ENCODE results near the gene CCR8.
"Not testable (repeated sequence)": the region's sequence is repeated elsewhere in the genome, so short reads cannot be mapped to it uniquely, and the experiment has no call there.

The CCR8 gene

GRCh38 chr3:39317571-39318169 is 11.8 kb upstream of the CCR8 start:
- DNase-seq, result no peak

GRCh38 chr3:39318301-39318700 is 11.2 kb upstream of the CCR8 start:
- no peak for DNase-seq

GRCh38 chr3:39319249-39319648 is 10.3 kb upstream of the CCR8 start:
- no peak for DNase-seq

GRCh38 chr3:39321574-39321983 is 7.9 kb upstream of the CCR8 start:
- peak; percentile 9 for DNase-seq

GRCh38 chr3:39322209-39322715 is 7.2 kb upstream of the CCR8 start:
- DNase-seq, result not testable (repeated sequence)

GRCh38 chr3:39322936-39323335 is 6.6 kb upstream of the CCR8 start:
- no peak for DNase-seq

- no peak for DNase-seq
Observed at GRCh38 chr3:39323494-39323893, 6.0 kb upstream of the CCR8 start.

GRCh38 chr3:39325236-39325635 is 4.3 kb upstream of the CCR8 start:
- DNase-seq, result no peak

GRCh38 chr3:39327053-39327745 is 2.3 kb upstream of the CCR8 start:
- no peak for DNase-seq

- DNase-seq, result peak; percentile 19
Observed at GRCh38 chr3:39327746-39328349, 1.7 kb upstream of the CCR8 start.

GRCh38 chr3:39330824-39331223 is 1.3 kb downstream of the CCR8 start:
- DNase-seq, result no peak

GRCh38 chr3:39332525-39332924 is 3.0 kb downstream of the CCR8 start:
- DNase-seq, result no peak

GRCh38 chr3:39333607-39334006 is 4.1 kb downstream of the CCR8 start:
- no peak for DNase-seq

GRCh38 chr3:39334205-39334604 is 4.7 kb downstream of the CCR8 start:
- peak; percentile 11 for DNase-seq

- DNase-seq, result no peak
Observed at GRCh38 chr3:39338201-39338600, 8.7 kb downstream of the CCR8 start.

GRCh38 chr3:39339086-39339485 is 9.6 kb downstream of the CCR8 start:
- DNase-seq, result no peak

- DNase-seq, result no peak
Observed at GRCh38 chr3:39343076-39343717, 13.7 kb downstream of the CCR8 start.

GRCh38 chr3:39343760-39344159 is 14.3 kb downstream of the CCR8 start:
- no peak for DNase-seq

- no peak for DNase-seq
Observed at GRCh38 chr3:39344746-39345344, 15.3 kb downstream of the CCR8 start.

- no peak for DNase-seq
Observed at GRCh38 chr3:39346785-39347585, 17.5 kb downstream of the CCR8 start.

- no peak for DNase-seq
Observed at GRCh38 chr3:39347586-39347876, 18.0 kb downstream of the CCR8 start.

GRCh38 chr3:39349080-39349479 is 19.6 kb downstream of the CCR8 start:
- no peak for DNase-seq

- no peak for DNase-seq
Observed at GRCh38 chr3:39350714-39351113, 21.2 kb downstream of the CCR8 start.
